WTC11 (cell line): ENCODE measurements around the gene BATF.

Source experiments
- CREM ChIP-seq: sonication (generic); formaldehyde crosslinking; IDR thresholded peaks from 2 replicates; pipeline ENCODE4 v1.8.1; 2022; ENCODE audit warnings: mild to moderate bottlenecking, missing genetic modification reagents, moderate library complexity
- E2F4 ChIP-seq: sonication (generic); formaldehyde crosslinking; IDR thresholded peaks from 2 replicates; pipeline ENCODE4 v1.8.1; 2022; ENCODE audit warnings: low read depth, mild to moderate bottlenecking, moderate library complexity, missing genetic modification reagents, borderline replicate concordance
- ESRRA ChIP-seq: sonication (generic); formaldehyde crosslinking; IDR thresholded peaks from 2 replicates; pipeline ENCODE4 v1.8.1; 2022; ENCODE audit warnings: mild to moderate bottlenecking, missing genetic modification reagents, borderline replicate concordance
- STAT6 ChIP-seq: sonication (generic); formaldehyde crosslinking; conservative IDR thresholded peaks from 2 replicates; pipeline ENCODE4 v1.8.1; 2023; ENCODE audit warnings: mild to moderate bottlenecking, low read depth, missing genetic modification reagents, moderate library complexity
- USF1 ChIP-seq: sonication (generic); formaldehyde crosslinking; IDR thresholded peaks from 2 replicates; pipeline ENCODE4 v1.8.0; 2022; ENCODE audit warnings: mild to moderate bottlenecking, missing genetic modification reagents
- ZNF425 ChIP-seq: fragments of 250-450 bp; sonication (Bioruptor Pico); conservative IDR thresholded peaks from 2 replicates; pipeline ENCODE4 v1.9.0; 2021; ENCODE audit warnings: mild to moderate bottlenecking

- no peak for TF ChIP-seq ESRRA (CRISPR knock-in tag)
- no peak for TF ChIP-seq ZNF425 (CRISPR knock-in tag)
- no peak for TF ChIP-seq CREM (CRISPR knock-in tag)
- TF ChIP-seq USF1 (CRISPR knock-in tag), result no peak
- TF ChIP-seq STAT6 (CRISPR knock-in tag), result no peak
- no peak for TF ChIP-seq E2F4 (CRISPR knock-in tag)
Measured at GRCh38 chr14:75495882-75496281, 26.4 kb upstream of the BATF start.
